OCI-M1 (cell line): Measurements from ENCODE around the gene MEGF11.

ENCODE experiments used
- DNase-seq: peaks from one replicate; lab custom pipeline; 2025; lab: John Stamatoyannopoulos, UW

The MEGF11 gene

GRCh38 chr15:66253418-66254088, at the start of gene MEGF11:
TSS of gene MEGF11 (minus strand) at chr15:66253750. CDS start at chr15:66128403, 125,347 bp downstream.
- no peak for DNase-seq

- DNase-seq, result no peak
These were observed 49.1 kb upstream of the MEGF11 start for GRCh38 chr15:66302489-66303278.

- no peak for DNase-seq
These were observed 45.3 kb upstream of the MEGF11 start for GRCh38 chr15:66298803-66299251.

DNA sequence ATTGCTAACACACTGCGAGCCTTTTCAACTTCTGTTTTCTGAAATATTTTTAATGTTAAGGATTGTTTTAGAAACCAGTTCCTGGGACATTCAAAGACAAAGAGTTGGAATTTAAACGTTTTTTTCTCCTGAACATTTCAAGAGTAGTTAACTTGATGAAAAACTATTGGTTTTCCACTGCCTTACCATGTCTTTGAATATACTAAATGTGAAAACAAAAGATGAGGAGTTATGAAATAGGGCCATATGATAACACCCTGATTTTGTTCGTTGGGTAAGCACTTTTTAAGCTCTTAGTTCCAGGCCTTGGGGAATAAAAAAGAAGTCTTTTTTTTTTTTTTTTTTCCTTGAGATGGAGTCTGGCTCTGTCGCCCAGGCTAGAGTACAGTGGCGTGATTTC, 42.6 kb upstream of the MEGF11 start:
- DNase-seq, result no peak

DNA sequence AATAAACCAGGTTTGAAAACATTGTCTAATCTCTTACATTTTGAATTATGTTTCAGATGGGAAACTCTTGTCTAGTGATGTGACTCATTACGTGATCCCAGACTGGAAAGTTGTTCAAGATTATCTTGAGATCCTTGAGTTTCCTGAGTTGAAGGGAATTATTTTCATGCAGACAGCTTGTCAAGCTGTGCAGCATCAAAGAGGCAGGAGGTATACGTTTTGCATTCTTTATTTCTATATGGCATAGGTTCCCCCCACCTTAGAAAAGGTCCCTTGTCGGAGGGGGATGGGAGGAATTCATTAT, 41.3 kb upstream of the MEGF11 start:
- peak; percentile 31 for DNase-seq

GRCh38 chr15:66294157-66294931, 40.8 kb upstream of the MEGF11 start:
- peak; percentile 68 for DNase-seq

DNA sequence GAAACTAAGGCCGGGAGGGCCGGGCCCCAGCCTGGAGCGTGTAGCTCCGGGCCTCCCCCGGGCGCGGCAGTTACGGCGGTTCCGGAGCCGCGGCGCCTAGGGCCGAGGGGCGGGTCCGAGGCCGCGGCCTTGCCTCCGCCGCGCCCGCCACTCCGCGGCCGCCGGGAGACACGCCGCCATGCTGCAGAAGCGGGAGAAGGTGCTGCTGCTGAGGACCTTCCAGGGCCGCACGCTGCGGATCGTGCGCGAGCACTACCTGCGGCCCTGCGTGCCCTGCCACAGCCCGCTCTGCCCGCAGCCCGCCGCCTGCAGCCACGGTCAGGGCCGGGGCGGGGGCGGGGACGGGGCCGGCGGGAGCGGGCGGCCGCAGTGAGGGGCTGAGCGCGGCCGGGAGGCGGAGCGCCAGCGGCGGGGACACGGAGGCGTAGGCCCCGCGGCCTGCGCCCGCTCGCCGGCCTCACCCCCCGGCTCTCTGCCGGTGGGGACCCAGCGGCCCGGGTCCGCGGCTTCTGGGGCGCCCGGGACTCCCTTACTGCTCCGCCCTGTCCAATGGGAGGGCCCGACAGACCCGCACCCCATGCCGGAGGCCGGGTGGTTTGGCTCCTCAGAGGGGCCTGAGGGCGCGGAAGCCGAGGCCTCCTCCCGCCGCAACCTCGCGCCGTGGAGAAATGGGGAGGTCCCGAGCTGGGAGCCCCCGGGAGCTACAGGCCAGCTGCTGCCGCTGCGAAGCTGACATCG, 40.0 kb upstream of the MEGF11 start, which contains the start of gene DIS3L:
TSS of gene DIS3L (plus strand) at position 150 of the 738 bp plus-strand sequence. CDS start at position 179, 29 bp downstream.
- DNase-seq, result peak; percentile 65

DNA sequence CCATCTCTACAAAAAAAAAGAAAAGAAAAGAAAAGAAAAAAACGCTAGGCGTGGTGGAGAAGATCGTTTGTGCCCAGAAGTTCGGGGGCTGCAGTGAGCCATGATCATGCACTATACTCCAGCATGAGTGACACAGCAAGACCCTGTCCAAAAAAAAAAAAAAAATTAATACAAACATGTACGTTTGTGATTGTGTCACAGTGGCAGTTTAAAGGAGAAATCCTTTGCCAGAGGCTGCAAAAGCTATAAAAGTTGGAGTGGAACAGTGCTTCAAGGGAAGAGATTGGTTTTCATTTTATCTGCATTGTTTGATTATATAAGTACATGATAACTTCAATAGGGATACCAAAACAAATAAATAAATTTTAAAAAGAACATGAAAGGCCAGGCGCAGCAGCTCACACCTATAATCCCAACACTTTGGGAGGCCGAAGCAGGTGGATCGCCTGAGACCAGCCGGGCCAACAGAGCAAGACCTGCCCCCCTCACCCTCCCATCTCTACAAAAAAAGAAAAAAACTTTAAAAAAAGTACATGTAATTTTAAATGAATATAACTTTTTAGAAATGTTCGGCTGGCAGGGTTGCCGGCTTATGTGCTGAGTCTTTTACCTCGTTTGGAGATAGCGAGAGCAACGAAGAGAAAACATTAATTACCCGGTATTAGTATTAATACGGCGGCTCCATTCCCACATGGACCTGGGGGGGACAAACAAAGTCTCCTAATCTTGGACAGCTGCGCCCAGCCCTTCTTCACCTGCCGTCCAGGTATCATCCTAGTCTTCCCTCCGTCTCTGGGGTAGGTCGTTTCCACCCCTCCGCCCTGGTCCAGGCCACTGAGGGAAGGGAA, 39.2 kb upstream of the MEGF11 start:
- peak; percentile 42 for DNase-seq

DNA sequence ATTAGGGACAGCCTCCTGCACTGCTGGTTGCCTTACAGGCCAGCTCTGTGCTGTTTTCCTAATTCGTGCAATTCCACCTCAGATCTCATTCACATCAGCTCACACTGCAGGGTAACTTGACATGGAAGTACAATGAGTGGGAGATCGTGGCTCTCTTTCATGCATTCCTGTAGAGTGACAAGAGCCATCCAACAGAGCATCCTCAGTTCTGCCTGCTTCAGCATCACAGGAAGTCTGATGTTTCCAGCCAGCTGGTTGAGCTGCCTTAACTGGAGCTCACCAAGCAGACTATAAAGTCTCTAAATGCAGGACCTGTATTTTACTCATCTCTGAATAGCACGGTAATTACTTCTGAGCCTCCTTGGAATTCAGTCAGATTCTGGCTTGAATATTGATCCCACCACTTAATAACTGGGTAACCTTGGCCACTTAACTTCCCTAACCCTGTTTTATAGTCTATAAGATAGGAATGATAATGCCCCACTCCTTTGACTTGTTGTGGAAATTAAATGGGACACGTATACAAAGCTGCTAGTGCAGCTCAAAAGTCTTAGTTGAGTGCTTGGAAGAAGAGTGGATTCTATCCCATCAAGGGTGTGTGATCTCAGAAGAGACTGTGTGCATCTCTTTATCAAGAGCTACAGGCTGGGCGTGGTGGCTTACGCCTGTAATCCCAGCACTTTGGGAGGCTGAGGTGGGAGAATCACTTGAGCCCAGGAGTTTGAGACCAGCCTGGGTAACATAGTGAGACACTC, 38.4 kb upstream of the MEGF11 start:
- no peak for DNase-seq

DNA sequence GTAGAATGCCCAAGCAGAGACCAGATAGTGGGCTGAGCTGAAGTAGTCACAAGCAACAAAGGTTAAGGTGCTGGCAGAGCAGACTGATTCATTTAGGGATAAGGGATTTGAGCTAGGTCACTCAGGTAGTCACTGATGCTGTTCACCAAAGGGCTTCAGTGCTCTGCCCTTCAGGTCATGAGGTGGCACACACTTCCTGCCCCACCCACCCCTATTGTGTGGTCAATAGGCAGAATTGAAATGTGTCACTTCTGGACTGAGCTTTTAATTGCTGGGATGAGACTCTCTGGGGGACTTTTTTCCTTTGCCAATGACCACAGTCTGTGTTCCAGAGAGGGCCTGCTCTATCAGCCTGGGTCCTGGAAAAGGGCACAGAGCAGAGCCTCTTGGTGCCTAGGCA, 37.0 kb upstream of the MEGF11 start:
- DNase-seq, result no peak

GRCh38 chr15:66290007-66290406, 36.5 kb upstream of the MEGF11 start:
- DNase-seq, result no peak

GRCh38 chr15:66288551-66289185, 35.1 kb upstream of the MEGF11 start:
- DNase-seq, result peak; percentile 3

GRCh38 chr15:66288093-66288492, 34.5 kb upstream of the MEGF11 start:
- no peak for DNase-seq

- DNase-seq, result peak; percentile 39
These were observed 34.0 kb upstream of the MEGF11 start for GRCh38 chr15:66287461-66288057.

DNA sequence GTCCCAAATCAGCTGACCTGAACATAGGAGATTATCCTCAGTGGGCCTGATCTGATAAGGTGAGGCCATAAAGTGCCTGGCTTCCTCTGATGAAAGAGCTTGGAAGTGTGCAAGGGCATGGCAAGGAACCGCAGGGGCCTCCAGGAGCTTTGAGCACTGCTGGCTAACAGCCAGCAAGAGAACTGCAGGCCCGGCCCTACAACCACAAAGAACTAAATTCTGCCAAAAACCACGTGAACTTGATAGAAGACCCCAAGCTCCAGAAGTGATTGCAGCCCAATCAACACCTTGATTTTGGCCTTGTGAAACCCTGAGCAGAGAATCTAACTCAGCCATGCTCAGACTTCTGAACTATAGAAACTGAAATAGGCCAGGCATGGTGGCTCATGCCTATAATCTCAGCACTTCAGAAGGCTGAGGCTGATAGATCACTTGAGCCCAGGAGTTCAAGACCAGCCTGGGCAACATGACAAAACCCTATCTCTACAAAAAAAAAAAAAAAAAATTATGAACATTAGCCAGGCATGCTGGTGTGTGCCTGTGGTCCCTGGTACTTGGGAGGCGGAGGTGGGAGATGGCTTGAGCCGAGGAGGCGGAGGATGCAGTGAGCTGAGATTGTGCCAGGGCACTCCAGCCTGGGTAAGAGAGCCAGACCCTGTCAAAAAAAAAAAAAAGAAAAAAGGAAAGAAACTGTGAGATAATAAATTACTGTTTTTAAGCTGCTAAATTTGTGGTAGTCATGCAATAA, 32.2 kb upstream of the MEGF11 start:
- DNase-seq, result peak; percentile 79

GRCh38 chr15:66284271-66284670, 30.7 kb upstream of the MEGF11 start:
- DNase-seq, result no peak

- DNase-seq, result no peak
These were observed 25.1 kb upstream of the MEGF11 start for GRCh38 chr15:66278671-66279070.

GRCh38 chr15:66278056-66278455, 24.5 kb upstream of the MEGF11 start:
- DNase-seq, result no peak

- no peak for DNase-seq
These were observed 23.0 kb upstream of the MEGF11 start for GRCh38 chr15:66276546-66276945.
